ENCODE measurements around the gene DAGLA. TPM values are rescaled to one million over a fixed set of nuclear protein-coding genes. Genes with fewer than 3 reads are reported as not detected.

DAGLA gene
- total and polyA plus RNA-seq, 3 donors from 2014 or later: 5.1 to 8.3 (median 7.1) TPM

GRCh38 chr11:61781585-61781984 lies 101.4 kb downstream of the DAGLA start:
- Histone ChIP-seq H3K27me3 (no peaks in the 10 kb centered on the region), H3K4me3 (no peak overlapping the region), H3K36me3 (ENCODE audit: low read depth, missing control alignments) (no peaks in the 10 kb centered on the region), H3K4me1 (peaks cover 14% of the 10 kb centered on the region), H3K27ac (no peak overlapping the region), H3K9me3 (no peaks in the 10 kb centered on the region)
- intact Hi-C loops (cut with DNase I; ENCODE audit: low total_unique reads): no loop called here
- WGBS, 2 donors: 88% methylated on average over 5 of the region's 5 CpGs; no CpG with 5 or more reads in 1 of the 2 donors
- no peak for TF ChIP-seq CTCF (IDR thresholded peaks at IDR 0.05)
- no peak for TF ChIP-seq POLR2A (IDR thresholded peaks at IDR 0.05)
- DNase-seq: no peak

- Histone ChIP-seq H3K4me3 (no peak overlapping the region), H3K9me3 (no peaks in the 10 kb centered on the region), H3K27ac (no peak overlapping the region), H3K36me3 (ENCODE audit: low read depth, missing control alignments) (no peaks in the 10 kb centered on the region), H3K27me3 (no peaks in the 10 kb centered on the region), H3K4me1 (peaks cover 7% of the 10 kb centered on the region)
- DNase-seq: no peak
- intact Hi-C loops (cut with DNase I; ENCODE audit: low total_unique reads): no loop called here
- 90 to 92% methylated on average over 3 of the region's 3 CpGs for WGBS, 2 donors
- TF ChIP-seq CTCF (IDR thresholded peaks at IDR 0.05): no peak
- TF ChIP-seq POLR2A (IDR thresholded peaks at IDR 0.05): no peak
Measured at GRCh38 chr11:61782299-61782698, 102.1 kb downstream of the DAGLA start.

- Histone ChIP-seq H3K27me3 (no peaks in the 10 kb centered on the region), H3K4me1 (peaks cover 1% of the 10 kb centered on the region), H3K36me3 (ENCODE audit: low read depth, missing control alignments) (no peaks in the 10 kb centered on the region), H3K4me3 (no peak overlapping the region), H3K27ac (no peak overlapping the region), H3K9me3 (no peaks in the 10 kb centered on the region)
- 86 to 89% methylated on average over 9 to 11 of the region's 11 CpGs for WGBS, 2 donors
- DNase-seq: no peak
- intact Hi-C loops (cut with DNase I; ENCODE audit: low total_unique reads): no loop called here
- TF ChIP-seq POLR2A (IDR thresholded peaks at IDR 0.05) (no peak), CTCF (IDR thresholded peaks at IDR 0.05) (no peak)
Measured at GRCh38 chr11:61782841-61783240, 102.7 kb downstream of the DAGLA start.

GRCh38 chr11:61783717-61784505 lies 103.7 kb downstream of the DAGLA start:
- no peaks in the 10 kb centered on the region for H3K9me3 ChIP-seq
- intact Hi-C loops (cut with DNase I; ENCODE audit: low total_unique reads): no loop called here
- H3K36me3 ChIP-seq (ENCODE audit: low read depth, missing control alignments): no peaks in the 10 kb centered on the region
- H3K4me1 ChIP-seq: no peaks in the 10 kb centered on the region
- TF ChIP-seq POLR2A (IDR thresholded peaks at IDR 0.05) (no peak), CTCF (IDR thresholded peaks at IDR 0.05) (no peak)
- no peak overlapping the region for H3K27ac ChIP-seq
- WGBS, 2 donors: 70% methylated on average over 13 of the region's 13 CpGs
- DNase-seq: no peak
- no peak overlapping the region for H3K4me3 ChIP-seq
- no peaks in the 10 kb centered on the region for H3K27me3 ChIP-seq

- Histone ChIP-seq H3K36me3 (ENCODE audit: low read depth, missing control alignments) (no peaks in the 10 kb centered on the region), H3K9me3 (no peaks in the 10 kb centered on the region), H3K4me1 (no peaks in the 10 kb centered on the region), H3K4me3 (no peak overlapping the region), H3K27ac (no peak overlapping the region), H3K27me3 (no peaks in the 10 kb centered on the region)
- intact Hi-C loops (cut with DNase I; ENCODE audit: low total_unique reads): no loop called here
- DNase-seq: no peak
- TF ChIP-seq CTCF (IDR thresholded peaks at IDR 0.05) (no peak), POLR2A (IDR thresholded peaks at IDR 0.05) (no peak)
- WGBS, 2 donors: 87 to 88% methylated on average over 6 to 7 of the region's 7 CpGs
Measured at GRCh38 chr11:61784506-61784805, 104.3 kb downstream of the DAGLA start.
